ENCODE measurements around the gene SPG7.

SPG7 gene

GRCh38 chr16:89490439-89491237, 17.6 kb upstream of the SPG7 start, which contains the start of gene ANKRD11 (continued):
- TF ChIP-seq, protein P1, sequence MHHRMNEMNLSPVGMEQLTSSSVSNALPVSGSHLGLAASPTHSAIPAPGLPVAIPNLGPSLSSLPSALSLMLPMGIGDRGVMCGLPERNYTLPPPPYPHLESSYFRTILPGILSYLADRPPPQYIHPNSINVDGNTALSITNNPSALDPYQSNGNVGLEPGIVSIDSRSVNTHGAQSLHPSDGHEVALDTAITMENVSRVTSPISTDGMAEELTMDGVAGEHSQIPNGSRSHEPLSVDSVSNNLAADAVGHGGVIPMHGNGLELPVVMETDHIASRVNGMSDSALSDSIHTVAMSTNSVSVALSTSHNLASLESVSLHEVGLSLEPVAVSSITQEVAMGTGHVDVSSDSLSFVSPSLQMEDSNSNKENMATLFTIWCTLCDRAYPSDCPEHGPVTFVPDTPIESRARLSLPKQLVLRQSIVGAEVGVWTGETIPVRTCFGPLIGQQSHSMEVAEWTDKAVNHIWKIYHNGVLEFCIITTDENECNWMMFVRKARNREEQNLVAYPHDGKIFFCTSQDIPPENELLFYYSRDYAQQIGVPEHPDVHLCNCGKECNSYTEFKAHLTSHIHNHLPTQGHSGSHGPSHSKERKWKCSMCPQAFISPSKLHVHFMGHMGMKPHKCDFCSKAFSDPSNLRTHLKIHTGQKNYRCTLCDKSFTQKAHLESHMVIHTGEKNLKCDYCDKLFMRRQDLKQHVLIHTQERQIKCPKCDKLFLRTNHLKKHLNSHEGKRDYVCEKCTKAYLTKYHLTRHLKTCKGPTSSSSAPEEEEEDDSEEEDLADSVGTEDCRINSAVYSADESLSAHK (tag by site-specific recombination; IDR thresholded peaks at IDR 0.05): no peak
- TF ChIP-seq ZNF280C (tag by site-specific recombination; IDR thresholded peaks at IDR 0.05) (no peak), MEIS1 (CRISPR knock-in tag; IDR thresholded peaks at IDR 0.05; ENCODE audit: borderline replicate concordance) (no peak), ZIC2 (tag by site-specific recombination; IDR thresholded peaks at IDR 0.05) (no peak), ZNF670 (tag by site-specific recombination; IDR thresholded peaks at IDR 0.05; ENCODE audit: low read depth) (no peak), ZBTB48 (tag by site-specific recombination; IDR thresholded peaks at IDR 0.05) (no peak), ZNF558 (tag by site-specific recombination; IDR thresholded peaks at IDR 0.05) (no peak), ZNF221 (tag by site-specific recombination; IDR thresholded peaks at IDR 0.05; ENCODE audit: borderline replicate concordance) (no peak), ZNF549 (tag by site-specific recombination; IDR thresholded peaks at IDR 0.05) (no peak), ZNF292 (tag by site-specific recombination; IDR thresholded peaks at IDR 0.05; ENCODE audit: borderline replicate concordance, low read depth) (no peak), ZNF624 (tag by site-specific recombination; IDR thresholded peaks at IDR 0.05) (no peak), ZNF37A (tag by site-specific recombination; IDR thresholded peaks at IDR 0.05) (no peak), ZBTB6 (tag by site-specific recombination; IDR thresholded peaks at IDR 0.05) (peak; percentile 94), FEZF1 (tag by site-specific recombination; IDR thresholded peaks at IDR 0.05) (peak; percentile 11; the same call in 1 of the 2 replicates), ZNF48 (tag by site-specific recombination; IDR thresholded peaks at IDR 0.05) (no peak), ZNF311 (tag by site-specific recombination; IDR thresholded peaks at IDR 0.05; ENCODE audit: borderline replicate concordance) (no peak), ZNF488 (tag by site-specific recombination; IDR thresholded peaks at IDR 0.05) (no peak), ZNF354C (tag by site-specific recombination; IDR thresholded peaks at IDR 0.05; ENCODE audit: borderline replicate concordance, low read depth) (no peak), ZNF792 (tag by site-specific recombination; IDR thresholded peaks at IDR 0.05) (no peak), ZBTB26 (tag by site-specific recombination; optimal IDR thresholded peaks at IDR 0.05) (peak; percentile 80), ZNF510 (tag by site-specific recombination; IDR thresholded peaks at IDR 0.05; ENCODE audit: insufficient replicate concordance) (no peak), ZNF623 (tag by site-specific recombination; IDR thresholded peaks at IDR 0.05) (no peak), KLF16 (tag by site-specific recombination; IDR thresholded peaks at IDR 0.05) (peak; percentile 81; the same call in 1 of the 2 replicates), ZNF23 (tag by site-specific recombination; IDR thresholded peaks at IDR 0.05; ENCODE audit: borderline replicate concordance) (no peak), ZNF596 (tag by site-specific recombination; IDR thresholded peaks at IDR 0.05) (no peak), GLIS2 (tag by site-specific recombination; IDR thresholded peaks at IDR 0.05) (no peak), ZNF776 (tag by site-specific recombination; IDR thresholded peaks at IDR 0.05; ENCODE audit: borderline replicate concordance) (no peak), ZNF341 (tag by site-specific recombination; IDR thresholded peaks at IDR 0.05; ENCODE audit: low read depth) (no peak), KLF1 (tag by site-specific recombination; IDR thresholded peaks at IDR 0.05) (peak; percentile 41; the same call in 1 of the 2 replicates), ZNF621 (tag by site-specific recombination; IDR thresholded peaks at IDR 0.05) (no peak), YY1 (tag by site-specific recombination; IDR thresholded peaks at IDR 0.05) (no peak), ZNF626 (tag by site-specific recombination; IDR thresholded peaks at IDR 0.05) (no peak), ZNF24 (tag by site-specific recombination; IDR thresholded peaks at IDR 0.05) (no peak)

Measured in HEK293 (cell line).